Neural cell (in vitro differentiated cells): ENCODE results near the gene CHCHD5. TPM values are rescaled to one million over a fixed set of nuclear protein-coding genes. Genes with fewer than 3 reads are reported as not detected.
A peak's percentile ranks its signal among the peaks of the same experiment; 100 is the strongest.

Experiments
- H2AFZ ChIP-seq: fragments of 200-600, 300-800 bp; sonication (generic), shearing (Covaris generic); 2 replicates; pipeline ENCODE4 v1.6.0; 2014; ENCODE audit warnings: low read depth, mild to moderate bottlenecking, antibody characterized with exemption, low read length, moderate library complexity
- H3F3A ChIP-seq: fragments of 200-600 bp; shearing (Covaris generic); 2 replicates; pipeline ENCODE4 v1.6.1; 2016; ENCODE audit warnings: mild to moderate bottlenecking, moderate library complexity, mixed read lengths, antibody characterized with exemption, low read length; ENCODE audit not compliant: insufficient read depth, poor library complexity, severe bottlenecking
- H3K27ac ChIP-seq: fragments of 200-600, 300-800 bp; sonication (generic), shearing (Covaris generic); 2 replicates; pipeline ENCODE4 v1.5.1; 2014; ENCODE audit warnings: mild to moderate bottlenecking, low read length, moderate library complexity
- H3K27me3 ChIP-seq: fragments of 300-800, 200-600 bp; sonication (generic), shearing (Covaris generic); 2 replicates; pipeline ENCODE4 v1.6.0; 2014; ENCODE audit warnings: mild to moderate bottlenecking, low read depth, low read length, moderate library complexity; ENCODE audit not compliant: insufficient read depth
- H3K36me3 ChIP-seq: fragments of 300-800, 200-600 bp; sonication (generic), shearing (Covaris generic); 2 replicates; pipeline ENCODE4 v1.5.1; 2014; ENCODE audit warnings: mild to moderate bottlenecking, antibody characterized with exemption, low read length, moderate library complexity; ENCODE audit not compliant: insufficient read depth
- H3K4me2 ChIP-seq: fragments of 300-800, 200-600 bp; sonication (generic), shearing (Covaris generic); 2 replicates; pipeline ENCODE4 v1.6.0; 2014; ENCODE audit warnings: mild to moderate bottlenecking, low read length
- H3K4me3 ChIP-seq: fragments of 300-800, 200-600 bp; sonication (generic), shearing (Covaris generic); 2 replicates; pipeline ENCODE4 v1.5.1; 2014; ENCODE audit warnings: mild to moderate bottlenecking, low read length, moderate library complexity
- H3K79me2 ChIP-seq: fragments of 200-600 bp; shearing (Covaris generic); replicated peaks from 2 replicates; pipeline ENCODE4 v1.6.0; 2014; ENCODE audit warnings: mild to moderate bottlenecking, low read length, moderate library complexity; ENCODE audit not compliant: insufficient read depth
- H3K9ac ChIP-seq: fragments of 300-800, 200-600 bp; sonication (generic), shearing (Covaris generic); 2 replicates; pipeline ENCODE4 v1.6.1; 2016; ENCODE audit warnings: mild to moderate bottlenecking, low read length, mixed read lengths
- H3K9me2 ChIP-seq: fragments of 200-600 bp; shearing (Covaris generic); 2 replicates; pipeline ENCODE4 v1.6.1; 2016; ENCODE audit warnings: mild to moderate bottlenecking, low read length, mixed read lengths; ENCODE audit not compliant: insufficient read depth
- H3K9me3 ChIP-seq: fragments of 200-600, 300-800 bp; sonication (generic), shearing (Covaris generic); 2 replicates; pipeline ENCODE4 v1.6.1; 2016; ENCODE audit warnings: mild to moderate bottlenecking, mixed run types, low read length, moderate library complexity, mixed read lengths
- H4K20me1 ChIP-seq: fragments of 200-600 bp; shearing (Covaris generic); 2 replicates; pipeline ENCODE4 v1.6.1; 2016; ENCODE audit warnings: mild to moderate bottlenecking, mixed run types; ENCODE audit not compliant: insufficient read depth
- EP300 ChIP-seq: fragments of 450-650 bp; conservative IDR thresholded peaks from 2 replicates; pipeline ENCODE4 v1.6.1; 2014; ENCODE audit warnings: antibody characterized with exemption, mild to moderate bottlenecking, moderate library complexity; ENCODE audit not compliant: poor library complexity, severe bottlenecking
- EZH2 ChIP-seq: fragments of 200-600, 300-800 bp; shearing (Covaris generic), sonication (generic); IDR thresholded peaks from 2 replicates; pipeline ENCODE4 v1.6.1; 2014; ENCODE audit warnings: antibody characterized with exemption, low read length, borderline replicate concordance, mild to moderate bottlenecking; ENCODE audit not compliant: insufficient read depth, poor library complexity, severe bottlenecking
- MXI1 ChIP-seq: fragments of 450-650 bp; conservative IDR thresholded peaks from 2 replicates; pipeline ENCODE4 v1.6.1; 2014; ENCODE audit warnings: antibody characterized with exemption, mild to moderate bottlenecking; ENCODE audit not compliant: poor library complexity, severe bottlenecking
- POLR2AphosphoS5 ChIP-seq: IDR thresholded peaks from 2 replicates; pipeline ENCODE4 v1.6.1; 2012
- RAD21 ChIP-seq: fragments of 450-650 bp; conservative IDR thresholded peaks from 2 replicates; pipeline ENCODE4 v1.6.1; 2014; ENCODE audit warnings: antibody characterized with exemption, mild to moderate bottlenecking, moderate library complexity
- SMC3 ChIP-seq: fragments of 450-650 bp; conservative IDR thresholded peaks from 2 replicates; pipeline ENCODE4 v1.6.1; 2014; ENCODE audit warnings: antibody characterized with exemption, mild to moderate bottlenecking, moderate library complexity; ENCODE audit not compliant: poor library complexity
- TAF1 ChIP-seq: IDR thresholded peaks from 2 replicates; pipeline ENCODE4 v1.6.1; 2012; ENCODE audit warnings: low read depth
- polyA plus RNA-seq: library from polyadenylated mRNA; depleted of rRNA; stranded (reverse); fragments of >200 nt; gene quantifications from 2 replicates; pipeline ENCODE4 v1.2.3, GENCODE V29; 2014
- TF ChIP-seq, protein P1 (sequence below): IDR thresholded peaks from 2 replicates; pipeline ENCODE4 v1.6.1; 2012; ENCODE audit warnings: borderline replicate concordance
- TF ChIP-seq, protein P2 (sequence below): fragments of 450-650 bp; IDR thresholded peaks from 2 replicates; pipeline ENCODE4 v1.5.1; 2014; ENCODE audit warnings: antibody characterized with exemption, mild to moderate bottlenecking, moderate library complexity; ENCODE audit not compliant: poor library complexity, severe bottlenecking

The CHCHD5 gene
- polyA plus RNA-seq, 1 donor from 2014 or later = 41.1 TPM

DNA sequence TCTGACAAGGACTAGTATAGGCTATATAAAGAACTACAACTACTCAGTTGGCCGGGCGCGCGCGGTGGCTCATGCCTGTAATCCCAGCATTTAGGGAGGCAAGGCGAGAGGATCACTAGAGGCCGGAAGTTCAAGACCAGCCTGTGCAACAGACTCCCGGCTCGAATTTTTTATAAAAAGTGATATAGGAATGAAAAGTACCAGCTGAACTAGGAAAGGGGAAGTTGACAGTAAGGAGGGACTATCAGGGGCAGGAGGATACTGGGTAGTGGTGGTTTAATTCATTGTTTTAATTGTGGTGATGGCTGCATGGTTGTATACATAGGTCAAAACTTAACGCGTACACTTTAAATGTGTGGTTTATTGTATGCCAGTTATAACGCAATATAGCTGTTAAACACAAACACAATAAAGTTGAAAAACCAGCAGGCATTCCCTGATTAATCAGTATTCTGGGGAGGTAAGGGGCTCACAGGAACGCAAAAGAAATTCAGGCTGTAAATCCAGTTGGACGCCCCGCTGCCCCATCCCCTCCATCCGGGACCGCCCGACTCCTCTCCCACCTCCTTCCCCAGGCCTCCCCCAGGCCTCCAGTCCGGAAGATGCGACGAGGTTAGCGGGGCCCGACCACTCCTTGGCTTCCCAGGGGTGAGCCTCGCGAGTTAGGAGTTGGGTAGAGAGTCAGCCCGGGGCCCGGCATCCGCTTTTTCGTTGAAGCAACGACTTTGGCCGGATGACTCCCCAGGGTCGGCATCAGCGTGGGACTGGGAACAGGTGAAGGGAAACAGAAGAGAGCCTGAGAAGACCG, 42.9 kb upstream of the CHCHD5 start:
- Histone ChIP-seq H3K9me3 (no peaks in the 10 kb centered on the region), H3K36me3 (no peaks in the 10 kb centered on the region), H3K79me2 (peaks cover 14% of the 10 kb centered on the region), H2AFZ (peak overlapping the region; percentile 62), H3K4me2 (peak overlapping the region; percentile 35), H3K9me2 (no peaks in the 10 kb centered on the region), H3F3A (no peaks in the 10 kb centered on the region), H3K9ac (peak overlapping the region; percentile 70), H3K27me3 (no peaks in the 10 kb centered on the region), H3K27ac (peak overlapping the region; percentile 61), H3K4me3 (peak overlapping the region; percentile 86), H4K20me1 (no peaks in the 10 kb centered on the region)
- TF ChIP-seq POLR2AphosphoS5 = no peak
- TF ChIP-seq EZH2 = no peak
- no peak for TF ChIP-seq MXI1

- TF ChIP-seq EZH2 = no peak
- no peak for TF ChIP-seq RAD21
- peak; percentile 44 for TF ChIP-seq SMC3
- peak; percentile 26 for TF ChIP-seq EP300
- no peak for TF ChIP-seq TAF1
- TF ChIP-seq, protein P1, sequence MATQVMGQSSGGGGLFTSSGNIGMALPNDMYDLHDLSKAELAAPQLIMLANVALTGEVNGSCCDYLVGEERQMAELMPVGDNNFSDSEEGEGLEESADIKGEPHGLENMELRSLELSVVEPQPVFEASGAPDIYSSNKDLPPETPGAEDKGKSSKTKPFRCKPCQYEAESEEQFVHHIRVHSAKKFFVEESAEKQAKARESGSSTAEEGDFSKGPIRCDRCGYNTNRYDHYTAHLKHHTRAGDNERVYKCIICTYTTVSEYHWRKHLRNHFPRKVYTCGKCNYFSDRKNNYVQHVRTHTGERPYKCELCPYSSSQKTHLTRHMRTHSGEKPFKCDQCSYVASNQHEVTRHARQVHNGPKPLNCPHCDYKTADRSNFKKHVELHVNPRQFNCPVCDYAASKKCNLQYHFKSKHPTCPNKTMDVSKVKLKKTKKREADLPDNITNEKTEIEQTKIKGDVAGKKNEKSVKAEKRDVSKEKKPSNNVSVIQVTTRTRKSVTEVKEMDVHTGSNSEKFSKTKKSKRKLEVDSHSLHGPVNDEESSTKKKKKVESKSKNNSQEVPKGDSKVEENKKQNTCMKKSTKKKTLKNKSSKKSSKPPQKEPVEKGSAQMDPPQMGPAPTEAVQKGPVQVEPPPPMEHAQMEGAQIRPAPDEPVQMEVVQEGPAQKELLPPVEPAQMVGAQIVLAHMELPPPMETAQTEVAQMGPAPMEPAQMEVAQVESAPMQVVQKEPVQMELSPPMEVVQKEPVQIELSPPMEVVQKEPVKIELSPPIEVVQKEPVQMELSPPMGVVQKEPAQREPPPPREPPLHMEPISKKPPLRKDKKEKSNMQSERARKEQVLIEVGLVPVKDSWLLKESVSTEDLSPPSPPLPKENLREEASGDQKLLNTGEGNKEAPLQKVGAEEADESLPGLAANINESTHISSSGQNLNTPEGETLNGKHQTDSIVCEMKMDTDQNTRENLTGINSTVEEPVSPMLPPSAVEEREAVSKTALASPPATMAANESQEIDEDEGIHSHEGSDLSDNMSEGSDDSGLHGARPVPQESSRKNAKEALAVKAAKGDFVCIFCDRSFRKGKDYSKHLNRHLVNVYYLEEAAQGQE = no peak
- TF ChIP-seq MXI1 = peak; percentile 100
- TF ChIP-seq POLR2AphosphoS5 = peak; percentile 17
- TF ChIP-seq, protein P2, sequence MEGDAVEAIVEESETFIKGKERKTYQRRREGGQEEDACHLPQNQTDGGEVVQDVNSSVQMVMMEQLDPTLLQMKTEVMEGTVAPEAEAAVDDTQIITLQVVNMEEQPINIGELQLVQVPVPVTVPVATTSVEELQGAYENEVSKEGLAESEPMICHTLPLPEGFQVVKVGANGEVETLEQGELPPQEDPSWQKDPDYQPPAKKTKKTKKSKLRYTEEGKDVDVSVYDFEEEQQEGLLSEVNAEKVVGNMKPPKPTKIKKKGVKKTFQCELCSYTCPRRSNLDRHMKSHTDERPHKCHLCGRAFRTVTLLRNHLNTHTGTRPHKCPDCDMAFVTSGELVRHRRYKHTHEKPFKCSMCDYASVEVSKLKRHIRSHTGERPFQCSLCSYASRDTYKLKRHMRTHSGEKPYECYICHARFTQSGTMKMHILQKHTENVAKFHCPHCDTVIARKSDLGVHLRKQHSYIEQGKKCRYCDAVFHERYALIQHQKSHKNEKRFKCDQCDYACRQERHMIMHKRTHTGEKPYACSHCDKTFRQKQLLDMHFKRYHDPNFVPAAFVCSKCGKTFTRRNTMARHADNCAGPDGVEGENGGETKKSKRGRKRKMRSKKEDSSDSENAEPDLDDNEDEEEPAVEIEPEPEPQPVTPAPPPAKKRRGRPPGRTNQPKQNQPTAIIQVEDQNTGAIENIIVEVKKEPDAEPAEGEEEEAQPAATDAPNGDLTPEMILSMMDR = no peak
- peak within 1 kb of the TSS; percentile 62 for H2AFZ ChIP-seq
- peak within 1 kb of the TSS; percentile 61 for H3K27ac ChIP-seq
- H3K9me3 ChIP-seq = no peaks in the 10 kb centered on the region
- H4K20me1 ChIP-seq = no peaks in the 10 kb centered on the region
- H3K27me3 ChIP-seq = no peaks in the 10 kb centered on the region
- no peaks in the 10 kb centered on the region for H3K9me2 ChIP-seq
- H3K36me3 ChIP-seq = no peaks in the 10 kb centered on the region
- H3K9ac ChIP-seq = peak within 1 kb of the TSS; percentile 70
- H3F3A ChIP-seq = no peaks in the 10 kb centered on the region
- peak within 1 kb of the TSS; percentile 88 for H3K4me2 ChIP-seq
- H3K79me2 ChIP-seq = peaks cover 14% of the 10 kb centered on the region
- H3K4me3 ChIP-seq = peak within 1 kb of the TSS; percentile 86
Measured at GRCh38 chr2:112542123-112542983, 42.1 kb upstream of the CHCHD5 start, which contains the start of gene POLR1B. Gene POLR1B, plus strand, starts transcription at chr2:112542465. Its CDS starts 30 bp downstream, at chr2:112542495.
